Neural cell (in vitro differentiated cells): ENCODE data around the gene ABHD16B. TPM values are rescaled to one million over a fixed set of nuclear protein-coding genes. Genes with fewer than 3 reads are reported as not detected.
"Not testable (repeated sequence)": the region's sequence is repeated elsewhere in the genome, so short reads cannot be mapped to it uniquely, and the experiment has no call there.

Source experiments
- H2AFZ ChIP-seq: fragments of 200-600, 300-800 bp; sonication (generic), shearing (Covaris generic); 2 replicates; pipeline ENCODE4 v1.6.0; 2014; ENCODE audit warnings: low read depth, mild to moderate bottlenecking, antibody characterized with exemption, low read length, moderate library complexity
- H3F3A ChIP-seq: fragments of 200-600 bp; shearing (Covaris generic); 2 replicates; pipeline ENCODE4 v1.6.1; 2016; ENCODE audit warnings: mild to moderate bottlenecking, moderate library complexity, mixed read lengths, antibody characterized with exemption, low read length; ENCODE audit not compliant: insufficient read depth, poor library complexity, severe bottlenecking
- H3K27ac ChIP-seq: fragments of 200-600, 300-800 bp; sonication (generic), shearing (Covaris generic); 2 replicates; pipeline ENCODE4 v1.5.1; 2014; ENCODE audit warnings: mild to moderate bottlenecking, low read length, moderate library complexity
- H3K27me3 ChIP-seq: fragments of 300-800, 200-600 bp; sonication (generic), shearing (Covaris generic); 2 replicates; pipeline ENCODE4 v1.6.0; 2014; ENCODE audit warnings: mild to moderate bottlenecking, low read depth, low read length, moderate library complexity; ENCODE audit not compliant: insufficient read depth
- H3K36me3 ChIP-seq: fragments of 300-800, 200-600 bp; sonication (generic), shearing (Covaris generic); 2 replicates; pipeline ENCODE4 v1.5.1; 2014; ENCODE audit warnings: mild to moderate bottlenecking, antibody characterized with exemption, low read length, moderate library complexity; ENCODE audit not compliant: insufficient read depth
- H3K4me2 ChIP-seq: fragments of 300-800, 200-600 bp; sonication (generic), shearing (Covaris generic); 2 replicates; pipeline ENCODE4 v1.6.0; 2014; ENCODE audit warnings: mild to moderate bottlenecking, low read length
- H3K4me3 ChIP-seq: fragments of 300-800, 200-600 bp; sonication (generic), shearing (Covaris generic); 2 replicates; pipeline ENCODE4 v1.5.1; 2014; ENCODE audit warnings: mild to moderate bottlenecking, low read length, moderate library complexity
- H3K79me2 ChIP-seq: fragments of 200-600 bp; shearing (Covaris generic); replicated peaks from 2 replicates; pipeline ENCODE4 v1.6.0; 2014; ENCODE audit warnings: mild to moderate bottlenecking, low read length, moderate library complexity; ENCODE audit not compliant: insufficient read depth
- H3K9ac ChIP-seq: fragments of 300-800, 200-600 bp; sonication (generic), shearing (Covaris generic); 2 replicates; pipeline ENCODE4 v1.6.1; 2016; ENCODE audit warnings: mild to moderate bottlenecking, low read length, mixed read lengths
- H3K9me2 ChIP-seq: fragments of 200-600 bp; shearing (Covaris generic); 2 replicates; pipeline ENCODE4 v1.6.1; 2016; ENCODE audit warnings: mild to moderate bottlenecking, low read length, mixed read lengths; ENCODE audit not compliant: insufficient read depth
- H3K9me3 ChIP-seq: fragments of 200-600, 300-800 bp; sonication (generic), shearing (Covaris generic); 2 replicates; pipeline ENCODE4 v1.6.1; 2016; ENCODE audit warnings: mild to moderate bottlenecking, mixed run types, low read length, moderate library complexity, mixed read lengths
- H4K20me1 ChIP-seq: fragments of 200-600 bp; shearing (Covaris generic); 2 replicates; pipeline ENCODE4 v1.6.1; 2016; ENCODE audit warnings: mild to moderate bottlenecking, mixed run types; ENCODE audit not compliant: insufficient read depth
- CTCF ChIP-seq: fragments of 450-650 bp; IDR thresholded peaks from 2 replicates; pipeline ENCODE4 v1.5.1; 2014; ENCODE audit warnings: antibody characterized with exemption, mild to moderate bottlenecking, moderate library complexity; ENCODE audit not compliant: poor library complexity, severe bottlenecking
- EP300 ChIP-seq: fragments of 450-650 bp; conservative IDR thresholded peaks from 2 replicates; pipeline ENCODE4 v1.6.1; 2014; ENCODE audit warnings: antibody characterized with exemption, mild to moderate bottlenecking, moderate library complexity; ENCODE audit not compliant: poor library complexity, severe bottlenecking
- EZH2 ChIP-seq: fragments of 200-600, 300-800 bp; shearing (Covaris generic), sonication (generic); IDR thresholded peaks from 2 replicates; pipeline ENCODE4 v1.6.1; 2014; ENCODE audit warnings: antibody characterized with exemption, low read length, borderline replicate concordance, mild to moderate bottlenecking; ENCODE audit not compliant: insufficient read depth, poor library complexity, severe bottlenecking
- MXI1 ChIP-seq: fragments of 450-650 bp; conservative IDR thresholded peaks from 2 replicates; pipeline ENCODE4 v1.6.1; 2014; ENCODE audit warnings: antibody characterized with exemption, mild to moderate bottlenecking; ENCODE audit not compliant: poor library complexity, severe bottlenecking
- POLR2AphosphoS5 ChIP-seq: IDR thresholded peaks from 2 replicates; pipeline ENCODE4 v1.6.1; 2012
- RAD21 ChIP-seq: fragments of 450-650 bp; conservative IDR thresholded peaks from 2 replicates; pipeline ENCODE4 v1.6.1; 2014; ENCODE audit warnings: antibody characterized with exemption, mild to moderate bottlenecking, moderate library complexity
- SMC3 ChIP-seq: fragments of 450-650 bp; conservative IDR thresholded peaks from 2 replicates; pipeline ENCODE4 v1.6.1; 2014; ENCODE audit warnings: antibody characterized with exemption, mild to moderate bottlenecking, moderate library complexity; ENCODE audit not compliant: poor library complexity
- TAF1 ChIP-seq: IDR thresholded peaks from 2 replicates; pipeline ENCODE4 v1.6.1; 2012; ENCODE audit warnings: low read depth
- polyA plus RNA-seq: library from polyadenylated mRNA; depleted of rRNA; stranded (reverse); fragments of >200 nt; gene quantifications from 2 replicates; pipeline ENCODE4 v1.2.3, GENCODE V29; 2014
- TF ChIP-seq, protein P1 (sequence below): IDR thresholded peaks from 2 replicates; pipeline ENCODE4 v1.6.1; 2012; ENCODE audit warnings: borderline replicate concordance

Gene ABHD16B
- polyA plus RNA-seq, 1 donor from 2014 or later, result not detected

DNA sequence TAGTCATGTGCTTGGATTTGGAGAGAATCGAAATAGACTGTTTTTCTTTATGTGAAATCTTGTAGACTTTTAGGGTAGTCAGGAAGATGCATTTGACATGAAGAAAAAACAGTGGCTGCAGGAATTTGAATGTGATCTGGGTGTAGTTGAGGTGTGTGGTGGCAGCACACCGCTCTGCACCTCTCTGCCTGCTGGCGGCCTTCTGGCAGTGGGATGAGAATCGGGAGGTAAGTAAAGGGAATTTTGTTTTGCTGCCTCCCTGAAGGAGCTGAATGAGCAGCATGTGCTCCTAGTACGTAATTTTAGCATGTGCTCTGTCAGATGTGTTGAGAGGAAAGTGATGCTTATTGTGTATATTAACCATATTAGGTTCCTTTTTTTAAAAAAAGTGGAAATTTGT is 7.0 kb downstream of the ABHD16B start:
- Histone ChIP-seq H3K4me2 (no peak overlapping the region), H2AFZ (no peak overlapping the region), H3K27me3 (no peaks in the 10 kb centered on the region), H3K9me2 (no peaks in the 10 kb centered on the region), H3K4me3 (no peak overlapping the region), H3K9ac (no peak overlapping the region), H3K27ac (no peak overlapping the region), H3F3A (no peaks in the 10 kb centered on the region), H3K79me2 (peaks cover 14% of the 10 kb centered on the region), H4K20me1 (no peaks in the 10 kb centered on the region), H3K9me3 (no peaks in the 10 kb centered on the region), H3K36me3 (no peaks in the 10 kb centered on the region)
- TF ChIP-seq MXI1 (no peak), RAD21 (no peak), POLR2AphosphoS5 (no peak)

- H3K79me2 ChIP-seq, result no peaks in the 10 kb centered on the region
- H4K20me1 ChIP-seq, result no peaks in the 10 kb centered on the region
- H3K9me3 ChIP-seq, result no peaks in the 10 kb centered on the region
- TF ChIP-seq CTCF (no peak), RAD21 (no peak), TAF1 (no peak), SMC3 (no peak), EZH2 (no peak), MXI1 (no peak), EP300 (no peak), POLR2AphosphoS5 (no peak)
- TF ChIP-seq, protein P1, sequence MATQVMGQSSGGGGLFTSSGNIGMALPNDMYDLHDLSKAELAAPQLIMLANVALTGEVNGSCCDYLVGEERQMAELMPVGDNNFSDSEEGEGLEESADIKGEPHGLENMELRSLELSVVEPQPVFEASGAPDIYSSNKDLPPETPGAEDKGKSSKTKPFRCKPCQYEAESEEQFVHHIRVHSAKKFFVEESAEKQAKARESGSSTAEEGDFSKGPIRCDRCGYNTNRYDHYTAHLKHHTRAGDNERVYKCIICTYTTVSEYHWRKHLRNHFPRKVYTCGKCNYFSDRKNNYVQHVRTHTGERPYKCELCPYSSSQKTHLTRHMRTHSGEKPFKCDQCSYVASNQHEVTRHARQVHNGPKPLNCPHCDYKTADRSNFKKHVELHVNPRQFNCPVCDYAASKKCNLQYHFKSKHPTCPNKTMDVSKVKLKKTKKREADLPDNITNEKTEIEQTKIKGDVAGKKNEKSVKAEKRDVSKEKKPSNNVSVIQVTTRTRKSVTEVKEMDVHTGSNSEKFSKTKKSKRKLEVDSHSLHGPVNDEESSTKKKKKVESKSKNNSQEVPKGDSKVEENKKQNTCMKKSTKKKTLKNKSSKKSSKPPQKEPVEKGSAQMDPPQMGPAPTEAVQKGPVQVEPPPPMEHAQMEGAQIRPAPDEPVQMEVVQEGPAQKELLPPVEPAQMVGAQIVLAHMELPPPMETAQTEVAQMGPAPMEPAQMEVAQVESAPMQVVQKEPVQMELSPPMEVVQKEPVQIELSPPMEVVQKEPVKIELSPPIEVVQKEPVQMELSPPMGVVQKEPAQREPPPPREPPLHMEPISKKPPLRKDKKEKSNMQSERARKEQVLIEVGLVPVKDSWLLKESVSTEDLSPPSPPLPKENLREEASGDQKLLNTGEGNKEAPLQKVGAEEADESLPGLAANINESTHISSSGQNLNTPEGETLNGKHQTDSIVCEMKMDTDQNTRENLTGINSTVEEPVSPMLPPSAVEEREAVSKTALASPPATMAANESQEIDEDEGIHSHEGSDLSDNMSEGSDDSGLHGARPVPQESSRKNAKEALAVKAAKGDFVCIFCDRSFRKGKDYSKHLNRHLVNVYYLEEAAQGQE, result no peak
- no peak overlapping the region for H3K4me2 ChIP-seq
- no peaks in the 10 kb centered on the region for H3F3A ChIP-seq
- no peak overlapping the region for H3K9ac ChIP-seq
- no peak overlapping the region for H3K27ac ChIP-seq
- H3K9me2 ChIP-seq, result no peaks in the 10 kb centered on the region
- H3K4me3 ChIP-seq, result no peak overlapping the region
- H3K27me3 ChIP-seq, result no peaks in the 10 kb centered on the region
- no peaks in the 10 kb centered on the region for H3K36me3 ChIP-seq
- H2AFZ ChIP-seq, result no peak overlapping the region
Observed at GRCh38 chr20:63873477-63873971, 12.2 kb downstream of the ABHD16B start.

GRCh38 chr20:63874241-63874640 is 12.9 kb downstream of the ABHD16B start:
- not testable (repeated sequence) for H3K36me3 ChIP-seq, H3K9ac ChIP-seq, H3K27ac ChIP-seq, H3F3A ChIP-seq, H2AFZ ChIP-seq, H3K4me2 ChIP-seq, H3K4me3 ChIP-seq, H3K9me3 ChIP-seq, H3K9me2 ChIP-seq, H3K27me3 ChIP-seq, H3K79me2 ChIP-seq, H4K20me1 ChIP-seq
